HFFc6 (cell line): ENCODE results near the gene SLC35C1. TPM values are rescaled to one million over a fixed set of nuclear protein-coding genes. Genes with fewer than 3 reads are reported as not detected.

ENCODE experiments used
- DNase-seq: peaks from one replicate; pipeline ENCODE4 v3.0.0-alpha.2; 2018
- H3K27ac Mint-ChIP-seq: 2 replicates; pipeline ENCODE4 v1.8.0; 2020; ENCODE audit warnings: mild to moderate bottlenecking, mixed read lengths
- H3K27me3 Mint-ChIP-seq: 2 replicates; pipeline ENCODE4 v1.8.0; 2021; ENCODE audit warnings: mild to moderate bottlenecking, moderate library complexity, mixed read lengths; ENCODE audit not compliant: insufficient read depth
- H3K36me3 Mint-ChIP-seq: 2 replicates; pipeline ENCODE4 v1.8.0; 2021; ENCODE audit warnings: low read depth, mixed read lengths
- H3K4me1 Mint-ChIP-seq: 2 replicates; pipeline ENCODE4 v1.8.0; 2020; ENCODE audit warnings: low read depth, mixed read lengths
- H3K4me3 Mint-ChIP-seq: 2 replicates; pipeline ENCODE4 v1.8.0; 2020; ENCODE audit warnings: mild to moderate bottlenecking, moderate library complexity, mixed read lengths
- H3K9me3 Mint-ChIP-seq: 2 replicates; pipeline ENCODE4 v1.8.0; 2020; ENCODE audit warnings: mild to moderate bottlenecking, mixed read lengths
- total RNA-seq, 6 experiments: library from RNA; stranded (reverse); fragmentation: NEBNext Ultra II Directional; extraction: Animal tissue kit (Norgen Biotek cat#: 25700); gene quantifications; 2 replicates in 1 of 6; 3 replicates in 5 of 6; pipeline ENCODE4 v1.2.3, GENCODE V29; 2021
- TF ChIP-seq, protein P1 (sequence below): fragments of 200-600 bp; sonication (generic); IDR thresholded peaks from 2 replicates; pipeline ENCODE4 v1.5.0; 2021; ENCODE audit warnings: antibody characterized with exemption, mild to moderate bottlenecking

The SLC35C1 gene
- total RNA-seq, 6 experiments from 2014 or later, result 24.2 to 29.6 (median 27.4) TPM

DNA sequence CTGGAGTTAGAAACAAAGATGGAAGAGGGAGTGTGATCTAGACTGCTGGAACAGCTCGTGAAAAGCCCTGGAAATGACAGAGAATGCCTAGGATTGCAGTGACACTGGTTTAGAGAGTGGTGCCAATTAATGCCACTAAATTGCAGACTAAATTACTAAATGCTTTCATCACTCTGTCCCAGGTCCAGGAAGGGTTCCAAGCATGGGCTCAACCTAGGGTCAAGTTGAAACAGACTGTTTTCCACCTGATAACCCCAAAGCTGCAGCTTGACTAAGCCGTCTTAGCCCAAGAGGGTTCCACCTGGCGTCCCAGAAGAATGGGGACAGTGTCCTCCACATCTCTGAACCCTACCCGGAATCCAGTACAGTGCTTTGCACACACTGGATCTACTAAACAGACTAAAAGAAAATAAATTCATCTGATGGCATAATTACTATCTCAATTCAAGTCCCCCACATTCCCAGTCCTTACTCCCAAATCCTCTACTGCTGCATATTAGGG lies 41.3 kb downstream of the SLC35C1 start:
- H3K27ac Mint-ChIP-seq, result peak overlapping the region; percentile 92
- DNase-seq, result no peak
- no peaks in the 10 kb centered on the region for H3K36me3 Mint-ChIP-seq
- peaks cover 44% of the 10 kb centered on the region for H3K4me1 Mint-ChIP-seq
- peaks cover 4% of the 10 kb centered on the region for H3K27me3 Mint-ChIP-seq
- TF ChIP-seq, protein P1, sequence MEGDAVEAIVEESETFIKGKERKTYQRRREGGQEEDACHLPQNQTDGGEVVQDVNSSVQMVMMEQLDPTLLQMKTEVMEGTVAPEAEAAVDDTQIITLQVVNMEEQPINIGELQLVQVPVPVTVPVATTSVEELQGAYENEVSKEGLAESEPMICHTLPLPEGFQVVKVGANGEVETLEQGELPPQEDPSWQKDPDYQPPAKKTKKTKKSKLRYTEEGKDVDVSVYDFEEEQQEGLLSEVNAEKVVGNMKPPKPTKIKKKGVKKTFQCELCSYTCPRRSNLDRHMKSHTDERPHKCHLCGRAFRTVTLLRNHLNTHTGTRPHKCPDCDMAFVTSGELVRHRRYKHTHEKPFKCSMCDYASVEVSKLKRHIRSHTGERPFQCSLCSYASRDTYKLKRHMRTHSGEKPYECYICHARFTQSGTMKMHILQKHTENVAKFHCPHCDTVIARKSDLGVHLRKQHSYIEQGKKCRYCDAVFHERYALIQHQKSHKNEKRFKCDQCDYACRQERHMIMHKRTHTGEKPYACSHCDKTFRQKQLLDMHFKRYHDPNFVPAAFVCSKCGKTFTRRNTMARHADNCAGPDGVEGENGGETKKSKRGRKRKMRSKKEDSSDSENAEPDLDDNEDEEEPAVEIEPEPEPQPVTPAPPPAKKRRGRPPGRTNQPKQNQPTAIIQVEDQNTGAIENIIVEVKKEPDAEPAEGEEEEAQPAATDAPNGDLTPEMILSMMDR, result no peak
- H3K4me3 Mint-ChIP-seq, result no peak overlapping the region
- no peaks in the 10 kb centered on the region for H3K9me3 Mint-ChIP-seq

DNA sequence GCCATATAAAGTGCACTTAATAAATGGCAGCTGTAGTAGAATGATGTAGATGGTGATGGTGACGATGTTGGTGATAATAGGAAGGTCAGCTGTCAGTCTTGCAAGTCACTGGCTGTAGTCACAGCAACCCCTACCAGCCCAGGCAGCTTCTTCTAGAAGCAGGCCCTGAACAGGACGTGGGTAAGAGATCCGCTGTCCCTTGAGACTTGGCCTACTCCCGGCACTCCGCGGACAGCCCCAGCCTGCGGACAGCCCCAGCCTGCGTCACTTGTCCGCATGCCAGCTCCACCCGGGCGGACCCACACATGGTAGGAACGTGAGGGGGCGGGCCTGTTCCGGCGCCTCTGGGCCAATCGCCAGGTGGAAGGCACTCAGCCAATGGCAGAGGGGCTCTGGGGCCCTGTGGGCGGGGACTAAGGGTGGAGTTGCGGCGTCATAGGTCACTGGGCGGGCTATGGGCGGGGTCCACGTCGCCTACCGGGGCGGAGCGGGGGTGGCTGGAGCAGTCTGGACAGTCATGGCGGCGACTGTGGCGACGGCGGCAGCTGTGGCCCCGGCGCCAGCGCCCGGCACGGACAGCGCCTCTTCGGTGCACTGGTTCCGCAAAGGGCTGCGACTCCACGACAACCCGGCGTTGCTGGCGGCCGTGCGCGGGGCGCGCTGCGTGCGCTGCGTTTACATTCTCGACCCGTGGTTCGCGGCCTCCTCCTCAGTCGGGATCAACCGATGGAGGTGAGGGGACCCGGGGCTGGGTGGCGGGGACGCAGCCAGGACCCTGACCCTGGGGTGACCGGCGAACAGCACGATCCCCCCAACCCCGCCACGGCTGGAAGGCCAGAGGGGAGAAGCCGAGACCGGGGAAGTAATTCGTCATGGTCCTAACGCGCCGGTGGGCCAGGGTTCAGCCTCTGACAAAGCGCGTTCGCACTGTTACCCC lies 42.3 kb downstream of the SLC35C1 start, which contains the start of gene CRY2:
TSS of gene CRY2 (plus strand) at position 502 of the 937 bp plus-strand sequence. CDS start at position 518, 16 bp downstream.
- H3K27ac Mint-ChIP-seq, result peak within 1 kb of the TSS; percentile 92
- peaks cover 44% of the 10 kb centered on the region for H3K4me1 Mint-ChIP-seq
- H3K4me3 Mint-ChIP-seq, result peak within 1 kb of the TSS; percentile 89
- TF ChIP-seq, protein P1, result no peak
- peak; percentile 98 for DNase-seq
- H3K9me3 Mint-ChIP-seq, result no peaks in the 10 kb centered on the region
- no peaks in the 10 kb centered on the region for H3K36me3 Mint-ChIP-seq
- H3K27me3 Mint-ChIP-seq, result peaks cover 4% of the 10 kb centered on the region

DNA sequence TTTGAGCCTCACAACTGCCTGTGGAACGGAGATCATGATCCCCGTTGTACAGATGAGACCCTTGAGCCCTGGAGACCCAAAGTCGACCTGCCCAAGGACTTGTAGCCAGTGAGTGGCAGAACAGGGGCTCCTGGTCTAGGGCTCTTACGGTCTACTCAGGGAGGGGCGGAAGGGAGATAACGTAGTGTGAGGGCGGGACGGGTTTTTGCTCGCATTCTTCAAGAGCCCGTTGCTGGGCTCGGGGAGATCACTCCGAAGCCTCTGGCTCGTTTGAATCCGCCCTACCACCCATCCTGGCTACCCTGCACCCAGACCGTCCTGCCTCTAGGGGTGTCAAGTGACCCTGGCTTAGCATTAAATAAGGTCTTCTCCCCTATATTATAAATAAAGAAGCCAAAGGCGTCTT lies 43.0 kb downstream of the SLC35C1 start:
- Mint-ChIP-seq H3K4me1 (peaks cover 41% of the 10 kb centered on the region), H3K36me3 (no peaks in the 10 kb centered on the region), H3K27ac (peak overlapping the region; percentile 92), H3K9me3 (no peaks in the 10 kb centered on the region), H3K27me3 (peaks cover 4% of the 10 kb centered on the region), H3K4me3 (peak overlapping the region; percentile 89)
- TF ChIP-seq, protein P1, result peak; percentile 61
- peak; percentile 39 for DNase-seq

DNA sequence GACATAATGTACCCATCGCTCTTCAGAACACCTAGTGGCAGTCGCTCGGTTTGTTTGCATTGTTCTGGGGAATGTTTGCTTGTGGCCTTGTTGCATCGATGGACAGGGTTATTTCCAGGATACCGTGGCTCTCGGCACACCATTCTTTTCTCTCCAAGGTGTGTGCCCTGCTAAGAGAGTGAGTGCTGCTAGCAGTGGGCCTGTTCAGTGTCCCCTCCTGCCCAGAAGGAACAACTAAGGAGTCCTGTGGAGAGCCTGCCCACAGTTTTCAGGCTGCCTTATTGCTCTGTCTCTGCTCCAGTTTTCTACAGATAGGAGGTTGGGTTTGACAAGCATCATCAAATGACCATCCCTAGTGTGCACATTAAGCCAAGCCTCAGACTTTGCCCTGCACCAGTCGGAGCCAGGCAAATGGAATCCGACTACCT lies 43.7 kb downstream of the SLC35C1 start:
- Mint-ChIP-seq H3K4me3 (peak overlapping the region; percentile 89), H3K36me3 (no peaks in the 10 kb centered on the region), H3K4me1 (peaks cover 33% of the 10 kb centered on the region), H3K9me3 (no peaks in the 10 kb centered on the region), H3K27me3 (peaks cover 4% of the 10 kb centered on the region), H3K27ac (peak overlapping the region; percentile 92)
- no peak for DNase-seq
- TF ChIP-seq, protein P1, result no peak

DNA sequence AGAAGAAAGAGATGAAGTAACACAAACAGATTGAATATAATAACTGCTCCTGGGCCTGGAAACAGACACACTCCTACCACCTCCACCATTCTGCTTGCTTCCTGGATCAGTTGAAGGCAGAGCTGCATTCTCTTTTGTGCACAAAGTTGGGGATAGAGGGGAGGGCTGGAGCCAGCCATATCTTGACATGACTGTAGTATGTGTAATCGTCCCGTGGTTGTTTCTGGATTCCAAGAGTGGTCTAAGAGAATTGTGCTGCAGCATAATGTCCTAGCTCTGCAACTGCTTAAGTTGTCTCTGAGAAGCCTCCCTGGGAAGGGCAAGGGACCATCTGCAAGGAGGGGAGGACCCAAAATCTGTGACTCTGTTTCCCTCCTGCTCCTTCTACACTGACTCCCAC lies 45.5 kb downstream of the SLC35C1 start:
- Mint-ChIP-seq H3K4me3 (no peak overlapping the region), H3K27me3 (peaks cover 4% of the 10 kb centered on the region), H3K4me1 (peaks cover 37% of the 10 kb centered on the region), H3K36me3 (no peaks in the 10 kb centered on the region), H3K27ac (no peak overlapping the region), H3K9me3 (no peaks in the 10 kb centered on the region)
- DNase-seq, result peak; percentile 23
- TF ChIP-seq, protein P1, result no peak
